Stimulated activated CD8-positive, alpha-beta memory T cell treated with anti-CD3 and anti-CD28 coated beads, Interleukin-15, amount 100 ng/mL, for 24 hours (primary cell): ENCODE results near the gene DIP2C.
"Not testable (repeated sequence)": the region's sequence is repeated elsewhere in the genome, so short reads cannot be mapped to it uniquely, and the experiment has no call there.

Source experiments
- DNase-seq: peaks from one replicate; pipeline ENCODE4 v3.0.0-alpha.2; 2020; ENCODE audit warnings: low read depth

DIP2C gene

GRCh38 chr10:689452-690371 is at the start of gene DIP2C:
Gene DIP2C, minus strand, starts transcription at chr10:689668. Its CDS starts 90 bp downstream, at chr10:689578.
- no peak for DNase-seq

GRCh38 chr10:734481-734880 is 45.0 kb upstream of the DIP2C start:
- DNase-seq = no peak

GRCh38 chr10:733086-733485 is 43.6 kb upstream of the DIP2C start:
- DNase-seq = no peak

GRCh38 chr10:729213-729612 is 39.7 kb upstream of the DIP2C start:
- no peak for DNase-seq

- no peak for DNase-seq
These were observed 39.1 kb upstream of the DIP2C start for GRCh38 chr10:728603-729002.

GRCh38 chr10:727162-727790 is 37.8 kb upstream of the DIP2C start:
- DNase-seq = no peak

- DNase-seq = no peak
These were observed 36.3 kb upstream of the DIP2C start for GRCh38 chr10:725786-726185.

- DNase-seq = no peak
These were observed 35.8 kb upstream of the DIP2C start for GRCh38 chr10:725302-725701.

GRCh38 chr10:723973-724372 is 34.5 kb upstream of the DIP2C start:
- no peak for DNase-seq

GRCh38 chr10:722281-723060 is 33.0 kb upstream of the DIP2C start:
- no peak for DNase-seq

- DNase-seq = no peak
These were observed 28.8 kb upstream of the DIP2C start for GRCh38 chr10:718143-718700.

GRCh38 chr10:717458-717857 is 28.0 kb upstream of the DIP2C start:
- DNase-seq = no peak

- DNase-seq = no peak
These were observed 27.4 kb upstream of the DIP2C start for GRCh38 chr10:716821-717220.

- no peak for DNase-seq
These were observed 24.7 kb upstream of the DIP2C start for GRCh38 chr10:714214-714613.

GRCh38 chr10:712575-712974 is 23.1 kb upstream of the DIP2C start:
- no peak for DNase-seq

- DNase-seq = no peak
These were observed 22.6 kb upstream of the DIP2C start for GRCh38 chr10:712089-712488.

GRCh38 chr10:707861-708260 is 18.4 kb upstream of the DIP2C start:
- DNase-seq = no peak

- DNase-seq = no peak
These were observed 18.0 kb upstream of the DIP2C start for GRCh38 chr10:707456-707855.

GRCh38 chr10:703118-703517 is 13.7 kb upstream of the DIP2C start:
- DNase-seq = no peak

GRCh38 chr10:700183-700582 is 10.7 kb upstream of the DIP2C start:
- not testable (repeated sequence) for DNase-seq

- no peak for DNase-seq
These were observed 7.8 kb upstream of the DIP2C start for GRCh38 chr10:697097-697875.

GRCh38 chr10:695396-695795 is 5.9 kb upstream of the DIP2C start:
- no peak for DNase-seq
